Measurements from ENCODE around the gene TTPAL. TPM values are rescaled to one million over a fixed set of nuclear protein-coding genes. Genes with fewer than 3 reads are reported as not detected.

Gene TTPAL
- total RNA-seq, 1 donor from 2014 or later = 20.8 TPM

GRCh38 chr20:44449864-44450263 is 25.8 kb upstream of the TTPAL start:
- no peaks in the 10 kb centered on the region for H3K4me1 Mint-ChIP-seq (ENCODE audit: unreplicated experiment)
- no peaks in the 10 kb centered on the region for H3K36me3 Mint-ChIP-seq (ENCODE audit: unreplicated experiment)
- no peak for TF ChIP-seq CTCF (IDR thresholded peaks at IDR 0.05)
- H3K9me3 Mint-ChIP-seq (ENCODE audit: unreplicated experiment) = no peaks in the 10 kb centered on the region
- no peak overlapping the region for H3K27ac Mint-ChIP-seq (ENCODE audit: unreplicated experiment)
- H3K27me3 Mint-ChIP-seq (ENCODE audit: unreplicated experiment) = peaks cover 23% of the 10 kb centered on the region
- no peak overlapping the region for H3K4me3 Mint-ChIP-seq (ENCODE audit: unreplicated experiment)
- DNase-seq (ENCODE audit: extremely low spot score, unreplicated experiment) = no peak

GRCh38 chr20:44450281-44450889 is 25.3 kb upstream of the TTPAL start:
- DNase-seq (ENCODE audit: extremely low spot score, unreplicated experiment) = no peak
- no peaks in the 10 kb centered on the region for H3K36me3 Mint-ChIP-seq (ENCODE audit: unreplicated experiment)
- H3K9me3 Mint-ChIP-seq (ENCODE audit: unreplicated experiment) = no peaks in the 10 kb centered on the region
- H3K27me3 Mint-ChIP-seq (ENCODE audit: unreplicated experiment) = peaks cover 23% of the 10 kb centered on the region
- no peak for TF ChIP-seq CTCF (IDR thresholded peaks at IDR 0.05)
- H3K4me3 Mint-ChIP-seq (ENCODE audit: unreplicated experiment) = no peak overlapping the region
- H3K4me1 Mint-ChIP-seq (ENCODE audit: unreplicated experiment) = no peaks in the 10 kb centered on the region
- H3K27ac Mint-ChIP-seq (ENCODE audit: unreplicated experiment) = no peak overlapping the region

- Mint-ChIP-seq H3K4me3 (ENCODE audit: unreplicated experiment) (no peak overlapping the region), H3K36me3 (ENCODE audit: unreplicated experiment) (no peaks in the 10 kb centered on the region), H3K27ac (ENCODE audit: unreplicated experiment) (no peak overlapping the region), H3K4me1 (ENCODE audit: unreplicated experiment) (no peaks in the 10 kb centered on the region), H3K27me3 (ENCODE audit: unreplicated experiment) (peaks cover 23% of the 10 kb centered on the region), H3K9me3 (ENCODE audit: unreplicated experiment) (no peaks in the 10 kb centered on the region)
- no peak for DNase-seq (ENCODE audit: extremely low spot score, unreplicated experiment)
- TF ChIP-seq CTCF (IDR thresholded peaks at IDR 0.05) = no peak
Observed at GRCh38 chr20:44450903-44451450, 24.7 kb upstream of the TTPAL start.

- no peaks in the 10 kb centered on the region for H3K36me3 Mint-ChIP-seq (ENCODE audit: unreplicated experiment)
- no peaks in the 10 kb centered on the region for H3K4me1 Mint-ChIP-seq (ENCODE audit: unreplicated experiment)
Observed at GRCh38 chr20:44454306-44454963, 21.2 kb upstream of the TTPAL start.

More at GRCh38 chr20:44454306-44454963, 21.2 kb upstream of the TTPAL start:
- Mint-ChIP-seq H3K27me3 (ENCODE audit: unreplicated experiment) (peaks cover 9% of the 10 kb centered on the region), H3K9me3 (ENCODE audit: unreplicated experiment) (no peaks in the 10 kb centered on the region), H3K27ac (ENCODE audit: unreplicated experiment) (no peak overlapping the region), H3K4me3 (ENCODE audit: unreplicated experiment) (no peak overlapping the region)
- DNase-seq (ENCODE audit: extremely low spot score, unreplicated experiment) = no peak
- TF ChIP-seq CTCF (IDR thresholded peaks at IDR 0.05) = no peak
